Measurements from ENCODE around the gene GDNF.
"Not testable (repeated sequence)": the region's sequence is repeated elsewhere in the genome, so short reads cannot be mapped to it uniquely, and the experiment has no call there.

Gene GDNF

DNA sequence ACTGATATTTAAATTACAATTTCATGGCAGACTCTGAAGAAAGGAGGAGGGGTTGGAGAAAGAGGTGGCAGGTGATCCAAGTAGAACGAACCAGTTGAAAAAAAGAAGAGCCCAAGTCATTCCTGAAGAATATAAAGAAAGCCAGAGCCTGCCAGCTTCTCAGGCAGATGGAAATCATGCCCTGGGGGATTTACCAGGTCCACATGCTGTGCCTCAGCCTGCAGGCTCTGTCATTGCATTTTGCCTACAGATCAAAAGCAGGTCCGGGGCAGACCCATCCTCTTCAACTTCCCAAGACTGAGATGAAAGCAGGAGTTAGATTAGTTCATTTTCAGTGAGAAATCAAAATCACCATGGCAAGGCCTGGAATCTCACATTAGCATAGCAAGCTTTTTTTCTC is 48.5 kb downstream of the GDNF start:
- Histone ChIP-seq H3K27ac (no peak overlapping the region), H3K4me3 (no peak overlapping the region)

DNA sequence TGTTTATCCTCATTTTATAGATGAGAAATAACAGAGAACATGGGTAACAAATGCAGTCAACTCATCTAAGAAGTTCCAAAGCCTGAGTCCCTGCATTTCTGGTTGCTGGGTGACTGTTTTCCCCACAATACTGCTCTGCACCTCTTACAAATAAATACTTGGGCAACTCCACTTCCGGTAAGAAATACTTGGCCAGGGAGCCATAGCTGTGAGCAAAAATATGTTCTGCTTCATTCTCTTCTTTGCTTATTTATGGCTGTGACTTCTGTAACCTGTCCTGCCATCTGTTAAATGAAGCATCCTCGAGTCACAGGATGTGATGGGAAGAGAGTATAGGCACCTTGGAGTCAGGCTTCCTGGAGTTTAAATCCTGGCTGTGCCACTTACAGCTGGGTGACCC is 49.9 kb downstream of the GDNF start:
- no peak overlapping the region for H3K27ac ChIP-seq

DNA sequence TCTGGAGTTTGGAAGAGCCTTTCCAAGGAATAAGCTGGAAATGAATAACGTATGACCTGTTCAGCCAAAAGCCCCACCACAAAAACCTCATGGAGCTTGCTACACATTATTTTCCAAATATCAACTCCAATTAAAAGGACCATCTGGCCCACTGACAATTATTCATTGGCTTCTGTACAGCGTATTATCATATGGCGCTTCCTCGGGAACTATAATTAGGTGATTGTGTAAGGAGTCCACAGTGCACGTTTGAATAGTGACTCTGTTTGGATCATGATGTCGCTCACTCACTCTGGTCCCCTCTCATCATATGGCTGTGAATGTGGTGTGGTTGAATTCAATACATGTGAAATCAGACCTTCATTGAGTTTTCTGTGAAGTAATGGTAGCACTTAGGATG is 52.1 kb downstream of the GDNF start:
- no peak overlapping the region for H3K27ac ChIP-seq
- no peak overlapping the region for H3K4me3 ChIP-seq

More for the DNA sequence above, 49.9 kb downstream of the GDNF start:
- H3K4me3 ChIP-seq: no peak overlapping the region

DNA sequence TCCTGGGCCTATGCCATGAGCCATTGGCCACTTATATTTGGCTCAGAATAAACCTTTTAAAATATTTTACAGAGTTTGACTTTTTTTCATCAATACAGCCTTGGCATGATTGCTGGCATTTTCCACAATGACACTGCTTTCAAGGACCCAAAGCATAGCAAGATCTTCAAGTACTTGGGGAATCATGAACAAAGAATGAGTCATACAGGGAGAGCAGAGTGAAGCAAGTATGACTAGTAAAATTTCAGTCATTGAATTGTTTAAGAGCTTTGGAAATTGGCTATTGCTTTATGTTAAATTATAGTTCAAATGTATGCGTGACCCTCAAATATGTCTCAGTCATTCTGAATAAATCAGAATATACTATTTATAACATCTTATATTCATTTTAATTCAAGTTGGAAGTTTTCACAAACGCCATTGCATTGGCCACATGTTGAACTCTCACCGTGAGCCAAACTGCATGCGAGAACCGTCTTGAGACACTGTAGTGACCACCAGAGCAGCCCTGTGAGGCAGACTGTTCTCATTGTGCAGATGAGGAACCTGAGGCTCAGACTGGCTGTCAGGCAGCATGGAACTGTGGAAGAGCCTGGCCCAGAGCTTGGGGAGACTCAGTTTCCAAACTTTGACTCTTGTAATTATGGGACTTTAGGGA is 52.9 kb downstream of the GDNF start:
- no peak overlapping the region for H3K27ac ChIP-seq
- H3K4me3 ChIP-seq: no peak overlapping the region

DNA sequence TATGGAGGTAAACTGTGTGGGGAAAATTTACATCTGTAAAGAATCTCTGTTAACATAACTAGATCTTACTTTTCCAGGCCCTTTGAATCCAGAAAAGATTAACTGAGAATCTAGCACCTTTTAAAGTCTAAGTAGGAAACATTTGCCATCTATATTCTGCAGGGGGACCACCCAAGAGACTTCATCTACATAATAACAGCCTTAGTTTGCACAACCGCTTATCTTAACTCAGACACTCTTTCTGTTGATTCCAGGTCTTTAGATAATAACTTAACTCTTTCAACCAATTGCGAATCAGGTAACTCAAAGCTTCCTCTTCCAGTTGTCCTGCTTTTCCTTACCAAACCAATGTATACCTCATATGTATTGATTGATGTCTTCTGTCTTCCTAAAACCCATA is 53.4 kb downstream of the GDNF start:
- Histone ChIP-seq H3K4me3 (no peak overlapping the region), H3K27ac (no peak overlapping the region)

DNA sequence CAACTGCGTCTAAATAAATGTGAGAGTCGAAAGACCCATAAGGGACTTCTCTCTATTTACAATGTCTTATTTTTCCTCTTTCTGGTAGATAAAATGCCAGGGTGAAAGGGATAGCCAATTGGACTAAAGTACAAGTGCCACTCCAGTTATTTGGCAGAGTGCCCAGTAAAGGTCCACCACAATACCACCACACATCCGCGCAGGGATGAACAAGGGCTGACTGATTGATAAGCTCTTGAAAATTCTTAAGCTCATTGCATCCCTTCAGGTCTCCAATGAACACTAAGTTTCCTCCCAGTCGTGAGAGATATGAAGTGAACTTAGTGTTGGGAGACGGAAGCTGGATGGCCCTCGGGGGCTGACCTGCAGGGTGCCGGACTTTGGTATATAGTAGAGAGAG is 58.4 kb downstream of the GDNF start:
- H3K27ac ChIP-seq, H3K4me3 ChIP-seq: not testable (repeated sequence)

DNA sequence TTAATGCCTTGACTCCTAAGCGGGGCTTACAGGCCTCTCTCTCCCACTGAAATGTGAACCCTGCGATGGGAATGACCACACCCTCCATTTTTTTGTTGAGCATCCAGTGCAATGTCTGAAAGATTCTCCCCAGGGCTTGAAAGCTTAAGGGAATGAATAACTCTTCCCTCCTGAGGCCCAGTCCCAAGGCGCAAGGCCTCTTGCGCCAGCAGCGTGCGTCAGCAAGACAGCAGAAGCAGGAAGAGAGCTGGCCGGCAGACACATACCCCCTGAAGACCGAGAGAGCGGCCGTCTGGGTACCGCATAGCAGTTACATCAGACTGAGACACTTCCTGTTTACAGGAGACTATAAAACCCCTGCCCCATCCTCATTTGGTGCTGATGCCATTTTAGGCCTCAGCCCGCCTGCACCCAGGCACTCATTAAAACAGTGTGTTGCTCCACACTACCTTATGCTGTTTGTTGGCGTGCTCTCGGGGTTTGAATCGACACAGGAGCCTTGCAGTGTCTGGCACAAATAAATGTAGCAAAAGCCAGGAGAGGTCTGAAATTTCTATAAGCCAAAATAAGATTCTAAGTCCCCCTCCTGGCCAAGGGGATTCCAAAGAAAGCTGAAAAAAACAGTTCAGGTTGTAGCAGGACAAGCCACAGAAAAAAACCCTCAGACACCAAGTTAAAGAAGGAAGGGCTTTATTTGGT is 62.3 kb downstream of the GDNF start:
- Histone ChIP-seq H3K27ac (peak overlapping the region in 1 of 21 experiments; percentile 40), H3K4me3 (no peak overlapping the region)

DNA sequence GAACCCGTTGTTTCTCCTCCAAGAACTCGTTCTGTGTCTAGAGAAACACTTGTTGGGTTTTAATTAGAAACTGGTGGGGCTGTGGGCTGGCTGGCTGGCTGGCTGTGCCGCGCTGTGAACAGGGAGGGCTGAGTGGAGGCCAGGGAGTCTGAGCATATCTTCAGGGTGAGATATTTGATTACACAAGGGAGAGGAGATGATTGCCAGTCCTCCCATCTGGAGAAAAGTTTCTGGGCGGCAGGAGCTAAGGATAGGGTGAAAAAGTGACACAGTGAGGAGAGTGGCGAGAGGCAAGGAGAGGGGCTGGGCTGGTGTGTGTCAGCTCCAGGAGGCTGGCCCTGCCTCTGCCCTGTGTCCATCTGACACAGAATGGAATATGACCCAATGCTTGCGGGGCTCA is 63.0 kb downstream of the GDNF start:
- peak overlapping the region in 1 of 21 experiments; percentile 40 for H3K27ac ChIP-seq

DNA sequence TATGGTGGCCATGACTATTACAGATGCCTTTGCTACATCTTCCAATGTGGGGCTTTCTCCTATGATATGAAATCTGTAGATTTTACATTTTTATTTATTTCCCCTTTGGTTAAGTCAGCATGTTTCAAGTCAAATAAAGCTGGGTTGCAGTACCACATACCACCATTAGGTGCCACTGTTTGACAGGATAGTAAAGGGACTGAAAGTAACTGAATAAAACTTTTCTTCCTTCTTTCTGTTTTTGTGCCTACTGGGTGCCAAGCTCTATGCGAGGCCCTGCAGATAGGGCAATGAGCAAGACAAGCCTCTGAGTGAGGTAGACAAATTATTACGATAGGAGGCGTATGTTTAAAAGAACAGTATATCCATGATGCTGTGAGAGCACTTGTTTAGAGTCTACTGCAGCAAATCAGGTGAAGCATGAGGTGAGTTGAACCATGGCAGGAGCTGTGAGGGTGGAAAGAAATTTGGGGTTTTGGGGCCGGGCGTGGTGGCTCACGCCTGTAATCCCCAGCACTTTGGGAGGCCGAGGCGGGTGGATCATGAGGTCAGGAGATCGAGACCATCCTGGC is 64.8 kb downstream of the GDNF start:
- no peak overlapping the region for H3K4me3 ChIP-seq
- no peak overlapping the region for H3K27ac ChIP-seq

More for the DNA sequence above, 63.0 kb downstream of the GDNF start:
- H3K4me3 ChIP-seq: no peak overlapping the region

DNA sequence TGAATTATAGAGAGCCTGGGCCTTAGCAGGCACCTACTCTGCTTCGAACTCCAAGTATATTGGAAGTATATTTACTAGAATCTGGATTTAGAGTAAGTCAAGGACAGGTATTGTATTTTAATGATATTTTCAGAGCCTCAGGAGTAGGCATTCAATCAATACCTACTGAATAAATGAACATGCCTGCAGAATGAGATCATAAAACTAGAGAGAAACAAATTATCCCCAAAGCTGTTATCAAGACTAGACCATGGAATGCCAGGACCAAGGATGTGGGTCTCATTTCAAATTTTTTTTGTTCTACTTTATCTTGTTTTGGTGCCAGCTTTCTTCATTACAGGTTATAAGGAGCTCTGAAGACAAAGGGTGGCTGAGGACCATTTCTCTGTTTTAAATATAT is 66.0 kb downstream of the GDNF start:
- Histone ChIP-seq H3K27ac (no peak overlapping the region), H3K4me3 (no peak overlapping the region)

DNA sequence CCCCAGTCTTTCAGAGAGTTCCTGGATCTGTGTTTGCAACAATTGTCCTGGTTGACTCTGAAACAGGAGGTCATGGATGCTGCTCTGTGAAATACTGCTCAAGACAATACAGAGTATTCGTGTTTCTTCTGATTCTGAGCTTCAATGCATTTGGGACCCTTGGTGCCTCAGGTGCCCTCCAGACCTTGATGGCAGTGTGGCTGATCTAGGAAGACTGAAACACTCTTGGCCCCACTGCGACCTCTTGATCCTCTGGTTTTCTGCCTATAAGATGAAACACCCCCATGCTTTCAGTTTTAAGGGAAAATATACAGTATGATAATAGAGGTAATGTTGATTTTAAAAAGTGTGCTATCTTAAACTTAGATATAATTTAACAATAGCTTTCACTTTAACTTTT is 67.6 kb downstream of the GDNF start:
- no peak overlapping the region for H3K4me3 ChIP-seq
- H3K27ac ChIP-seq: peak overlapping the region in 4 of 21 experiments; percentile 40 to 76 (median 60)

DNA sequence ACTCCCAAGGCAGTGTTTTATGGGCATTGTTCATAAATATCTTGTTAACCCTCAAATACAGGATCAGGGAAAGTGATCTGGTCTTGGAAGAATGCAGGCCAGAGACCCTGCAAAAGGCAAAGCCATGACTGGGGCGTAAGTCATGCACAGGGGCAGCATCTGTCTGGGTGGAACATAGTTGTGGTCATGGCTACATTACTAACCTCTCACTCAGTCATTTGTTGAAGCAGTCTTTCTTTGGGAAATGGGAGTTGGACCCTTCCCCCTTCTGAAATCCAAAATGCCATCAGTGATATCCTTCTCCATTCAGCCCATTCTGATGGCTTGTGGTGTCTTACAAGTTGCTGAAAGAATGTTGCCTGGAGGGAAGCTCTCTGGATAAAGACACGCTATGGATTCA is 68.1 kb downstream of the GDNF start:
- Histone ChIP-seq H3K27ac (peak overlapping the region in 3 of 21 experiments; percentile 40 to 76 (median 64)), H3K4me3 (no peak overlapping the region)

DNA sequence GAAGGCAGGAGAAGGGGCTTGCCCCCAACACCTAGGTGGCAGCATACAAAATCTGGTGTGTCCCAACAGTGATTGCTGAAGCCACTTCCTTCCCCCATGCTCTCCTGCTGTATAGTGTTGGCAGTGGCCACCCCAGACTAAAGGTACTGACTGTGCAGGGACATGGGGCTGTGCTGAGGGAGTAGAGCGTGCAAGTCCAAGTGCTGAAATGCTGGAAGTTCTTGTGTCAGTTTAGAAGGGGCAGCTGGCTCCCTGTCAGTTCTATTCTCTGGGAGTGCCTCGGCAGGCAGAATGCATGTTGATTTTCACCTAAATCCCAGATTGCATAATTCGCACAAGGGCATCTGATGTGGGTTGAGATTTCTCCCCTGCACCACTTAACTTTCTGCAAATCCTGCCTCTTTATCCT is 68.6 kb downstream of the GDNF start:
- H3K27ac ChIP-seq: peak overlapping the region in 2 of 21 experiments; percentile 21 to 41
- no peak overlapping the region for H3K4me3 ChIP-seq

DNA sequence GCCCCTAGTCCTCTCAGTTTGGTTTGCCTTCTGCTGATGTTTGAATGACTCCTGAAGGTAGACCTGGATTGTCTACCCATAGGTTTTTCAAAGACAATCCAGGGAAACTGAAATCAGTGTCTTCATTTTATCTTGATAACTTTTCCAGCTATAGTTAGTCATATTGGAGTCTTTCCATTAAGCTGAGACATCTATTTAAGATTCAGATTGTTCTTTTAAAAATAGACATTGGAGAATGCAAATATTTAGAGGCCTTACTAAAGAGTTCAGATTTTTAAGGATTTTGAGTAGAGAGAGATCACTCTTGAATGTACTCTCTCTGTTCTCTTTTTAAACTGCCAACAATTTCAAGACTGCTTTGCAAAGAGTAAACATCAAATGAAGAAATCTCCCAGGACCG is 69.1 kb downstream of the GDNF start:
- peak overlapping the region in 2 of 21 experiments; percentile 21 to 41 for H3K27ac ChIP-seq

DNA sequence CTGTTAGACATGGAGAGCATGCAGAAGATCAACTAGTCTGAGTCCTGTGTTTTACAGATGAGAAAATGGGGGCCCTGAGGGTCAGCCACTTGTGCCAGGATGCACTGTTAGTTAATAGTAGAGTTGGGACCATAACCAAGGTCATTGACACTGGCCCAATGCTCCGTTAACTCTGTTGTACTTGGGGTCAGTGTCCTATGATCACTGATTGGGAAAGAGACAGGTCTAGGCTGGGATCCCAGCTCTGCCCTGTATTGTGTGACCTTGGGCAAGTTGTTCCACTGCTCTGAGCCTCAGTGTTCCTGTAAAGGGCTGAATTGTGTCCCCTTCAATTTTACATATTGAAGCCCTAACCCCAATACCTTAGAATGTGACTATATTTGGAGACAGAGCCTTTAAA is 70.0 kb downstream of the GDNF start:
- H3K4me3 ChIP-seq: no peak overlapping the region
- H3K27ac ChIP-seq: no peak overlapping the region

More for the DNA sequence above, 69.1 kb downstream of the GDNF start:
- no peak overlapping the region for H3K4me3 ChIP-seq

DNA sequence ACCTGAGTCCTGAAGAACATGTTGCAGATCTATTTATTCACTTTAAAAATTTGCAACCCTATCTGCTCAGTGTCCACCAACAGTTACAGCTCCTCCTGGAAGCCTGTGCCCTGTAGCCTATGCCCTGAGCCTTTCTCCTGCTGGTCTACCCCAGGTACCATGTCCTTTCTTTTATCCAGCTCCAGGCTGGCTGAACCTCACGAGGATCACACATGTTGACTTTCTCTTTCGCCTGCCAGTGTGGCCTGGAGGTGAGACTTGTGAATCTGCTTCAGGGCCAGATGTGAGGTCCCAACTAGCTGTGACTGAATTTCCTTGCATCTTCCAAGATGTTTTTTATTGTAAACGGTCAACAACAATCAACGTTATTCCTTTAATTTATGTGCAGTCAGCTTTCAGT is 70.7 kb downstream of the GDNF start:
- Histone ChIP-seq H3K27ac (no peak overlapping the region), H3K4me3 (no peak overlapping the region)

DNA sequence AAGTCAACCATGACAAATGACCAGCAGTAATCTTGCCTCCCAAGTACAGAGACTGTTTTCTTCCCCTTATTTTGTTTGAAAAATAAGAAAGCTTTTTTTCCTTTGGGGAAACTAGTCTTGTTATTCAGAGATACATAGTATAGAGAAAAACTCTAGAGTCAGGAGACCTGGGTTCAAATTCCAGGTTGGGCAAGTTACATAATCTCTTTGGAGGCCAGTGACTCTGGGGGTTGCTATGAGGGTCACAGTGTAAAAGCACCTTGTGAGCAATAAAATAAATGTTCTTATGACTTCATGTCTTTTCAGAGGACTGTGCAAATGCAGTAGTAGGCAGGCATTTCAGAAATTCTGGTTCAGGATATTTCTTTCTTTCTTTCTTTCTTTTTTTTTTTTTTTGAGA is 71.5 kb downstream of the GDNF start:
- H3K27ac ChIP-seq: no peak overlapping the region
- no peak overlapping the region for H3K4me3 ChIP-seq

DNA sequence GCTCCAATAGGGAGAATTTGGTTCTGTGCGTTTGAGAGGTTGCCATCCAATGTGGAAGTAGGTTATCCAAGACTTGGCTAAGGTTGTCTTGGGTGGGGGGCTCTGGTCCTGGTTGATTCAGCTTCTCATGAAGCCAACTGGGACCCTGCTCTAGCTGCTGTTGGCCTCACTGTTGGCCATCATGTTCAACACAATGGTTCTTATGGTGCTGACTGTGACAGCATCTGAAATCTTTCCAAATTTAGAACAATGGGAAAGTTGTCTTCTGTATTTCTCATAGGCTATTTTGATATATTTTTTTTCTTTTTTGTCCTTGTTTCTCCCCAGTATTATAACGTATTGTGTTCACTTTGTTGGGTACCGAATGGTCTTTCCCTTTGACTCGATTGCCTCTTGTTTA is 71.9 kb downstream of the GDNF start:
- no peak overlapping the region for H3K4me3 ChIP-seq
- no peak overlapping the region for H3K27ac ChIP-seq

DNA sequence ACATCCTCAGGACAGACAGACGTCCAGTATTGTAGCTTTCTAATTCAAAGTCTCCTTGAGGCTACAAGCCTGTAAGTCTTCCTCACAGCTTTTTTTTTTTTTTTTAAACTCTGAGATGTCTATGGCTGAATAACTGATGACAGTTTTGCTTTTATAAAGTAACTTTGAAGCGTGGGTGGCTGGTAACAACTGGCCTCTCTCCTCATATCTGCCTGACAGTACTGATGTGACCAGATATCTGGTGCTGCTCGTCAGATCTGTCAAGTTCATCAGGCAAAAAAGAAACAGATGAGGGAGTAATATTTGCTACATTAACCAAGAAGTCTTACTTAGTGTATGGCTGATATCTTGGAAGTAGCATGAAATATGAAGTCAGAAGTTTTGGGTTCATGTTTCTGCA is 72.6 kb downstream of the GDNF start:
- no peak overlapping the region for H3K27ac ChIP-seq
- H3K4me3 ChIP-seq: no peak overlapping the region

All from skin epidermis (tissue), 12 donors.